ENCODE results near the gene SOBP. TPM values are rescaled to one million over a fixed set of nuclear protein-coding genes. Genes with fewer than 3 reads are reported as not detected.

The SOBP gene
- total RNA-seq, 2 experiments from 2014 or later = 0.05 to 0.17 TPM

DNA sequence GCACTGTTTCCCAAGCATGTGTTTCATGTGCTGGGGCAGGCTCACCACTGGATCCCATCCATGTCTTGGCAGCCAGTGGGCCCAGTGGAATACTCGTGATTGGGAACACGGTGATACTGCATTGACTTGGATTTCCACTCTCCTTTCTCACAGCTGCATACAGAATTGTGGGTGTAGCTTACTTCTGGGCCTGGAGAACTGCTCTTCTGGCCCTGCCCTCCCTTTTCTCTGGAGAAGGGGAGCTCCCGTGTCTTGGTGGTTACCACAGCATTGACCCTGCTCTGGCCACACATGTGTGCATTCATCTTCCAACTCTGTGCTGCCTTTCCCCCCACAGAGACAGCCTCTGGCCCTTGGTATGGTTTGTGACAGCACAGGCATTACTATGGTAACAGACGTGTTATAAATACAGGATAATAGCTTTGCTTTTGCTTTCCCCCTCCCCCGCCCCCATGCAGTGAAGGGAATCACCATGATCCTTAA lies 21.6 kb downstream of the SOBP start:
- Mint-ChIP-seq H3K4me1 (ENCODE audit: low read depth) (no peaks in the 10 kb centered on the region), H3K27me3 (peaks cover 15% of the 10 kb centered on the region), H3K36me3 (ENCODE audit: low read depth) (no peaks in the 10 kb centered on the region), H3K4me3 (no peak overlapping the region), H3K27ac (no peak overlapping the region), H3K9me3 (peaks cover 9% of the 10 kb centered on the region)
- Histone ChIP-seq H3K4me1 (ENCODE audit: insufficient read depth, low read length) (no peaks in the 10 kb centered on the region), H3K27me3 (ENCODE audit: control insufficient read depth in 1 of 2, insufficient read depth in 2 of 2, low read length in 2 of 2) (no peaks in the 10 kb centered on the region), H3K4me3 (ENCODE audit: low read length) (no peak overlapping the region), H3K36me3 (ENCODE audit: insufficient read depth, low read length) (no peaks in the 10 kb centered on the region), H3K27ac (ENCODE audit: low read depth in 1 of 2, low read length in 2 of 2) (no peak overlapping the region), H3K9me3 (ENCODE audit: control insufficient read depth in 1 of 2, insufficient read depth in 1 of 2, low read length in 2 of 2) (peaks cover 0 to 4% of the 10 kb centered on the region in 2 experiments)
- TF ChIP-seq, protein P1, sequence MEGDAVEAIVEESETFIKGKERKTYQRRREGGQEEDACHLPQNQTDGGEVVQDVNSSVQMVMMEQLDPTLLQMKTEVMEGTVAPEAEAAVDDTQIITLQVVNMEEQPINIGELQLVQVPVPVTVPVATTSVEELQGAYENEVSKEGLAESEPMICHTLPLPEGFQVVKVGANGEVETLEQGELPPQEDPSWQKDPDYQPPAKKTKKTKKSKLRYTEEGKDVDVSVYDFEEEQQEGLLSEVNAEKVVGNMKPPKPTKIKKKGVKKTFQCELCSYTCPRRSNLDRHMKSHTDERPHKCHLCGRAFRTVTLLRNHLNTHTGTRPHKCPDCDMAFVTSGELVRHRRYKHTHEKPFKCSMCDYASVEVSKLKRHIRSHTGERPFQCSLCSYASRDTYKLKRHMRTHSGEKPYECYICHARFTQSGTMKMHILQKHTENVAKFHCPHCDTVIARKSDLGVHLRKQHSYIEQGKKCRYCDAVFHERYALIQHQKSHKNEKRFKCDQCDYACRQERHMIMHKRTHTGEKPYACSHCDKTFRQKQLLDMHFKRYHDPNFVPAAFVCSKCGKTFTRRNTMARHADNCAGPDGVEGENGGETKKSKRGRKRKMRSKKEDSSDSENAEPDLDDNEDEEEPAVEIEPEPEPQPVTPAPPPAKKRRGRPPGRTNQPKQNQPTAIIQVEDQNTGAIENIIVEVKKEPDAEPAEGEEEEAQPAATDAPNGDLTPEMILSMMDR (IDR thresholded peaks at IDR 0.05) = no peak
- ChIA-PET CTCF (no interaction called here), POLR2A (no interaction called here)
- intact Hi-C loops (cut with DNase I, micrococcal nuclease) = no loop called here
- DNase-seq (no peak), ATAC-seq (ENCODE audit: poor library complexity) (no peak)

DNA sequence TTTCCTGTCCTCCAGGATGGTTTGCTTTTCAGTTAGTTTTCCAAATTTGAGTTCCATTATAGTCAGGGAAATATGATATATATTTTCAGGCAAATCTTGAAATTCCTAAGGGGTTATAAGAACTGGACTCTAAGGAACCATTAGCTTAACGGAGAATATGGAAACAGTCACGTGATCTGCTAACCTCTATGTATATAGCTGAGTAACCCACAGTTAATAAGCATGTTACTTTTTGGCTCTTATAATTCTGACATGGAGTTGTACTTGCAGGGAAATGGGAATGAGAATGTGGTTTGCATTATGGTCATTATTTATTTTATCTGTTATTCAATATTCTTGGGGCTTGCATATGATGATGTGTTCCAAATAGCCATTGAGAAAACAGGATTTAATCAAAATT lies 23.3 kb downstream of the SOBP start:
- Mint-ChIP-seq H3K27ac (no peak overlapping the region), H3K4me1 (ENCODE audit: low read depth) (no peaks in the 10 kb centered on the region), H3K27me3 (peaks cover 11% of the 10 kb centered on the region), H3K9me3 (peaks cover 12% of the 10 kb centered on the region), H3K36me3 (ENCODE audit: low read depth) (no peaks in the 10 kb centered on the region), H3K4me3 (no peak overlapping the region)
- peaks cover 4 to 5% of the 10 kb centered on the region in 2 experiments for H3K9me3 ChIP-seq (ENCODE audit: control insufficient read depth in 1 of 2, insufficient read depth in 1 of 2, low read length in 2 of 2)
- H3K4me3 ChIP-seq (ENCODE audit: low read length) = no peak overlapping the region
- CTCF ChIA-PET = no interaction called here
- H3K27ac ChIP-seq (ENCODE audit: low read depth in 1 of 2, low read length in 2 of 2) = no peak overlapping the region
- H3K27me3 ChIP-seq (ENCODE audit: control insufficient read depth in 1 of 2, insufficient read depth in 2 of 2, low read length in 2 of 2) = no peaks in the 10 kb centered on the region
- intact Hi-C loops (cut with DNase I, micrococcal nuclease) = no loop called here
- TF ChIP-seq, protein P1 (IDR thresholded peaks at IDR 0.05) = no peak
- no peak for DNase-seq
- POLR2A ChIA-PET = no interaction called here
- H3K36me3 ChIP-seq (ENCODE audit: insufficient read depth, low read length) = no peaks in the 10 kb centered on the region
- H3K4me1 ChIP-seq (ENCODE audit: insufficient read depth, low read length) = no peaks in the 10 kb centered on the region
- no peak for ATAC-seq (ENCODE audit: poor library complexity)

DNA sequence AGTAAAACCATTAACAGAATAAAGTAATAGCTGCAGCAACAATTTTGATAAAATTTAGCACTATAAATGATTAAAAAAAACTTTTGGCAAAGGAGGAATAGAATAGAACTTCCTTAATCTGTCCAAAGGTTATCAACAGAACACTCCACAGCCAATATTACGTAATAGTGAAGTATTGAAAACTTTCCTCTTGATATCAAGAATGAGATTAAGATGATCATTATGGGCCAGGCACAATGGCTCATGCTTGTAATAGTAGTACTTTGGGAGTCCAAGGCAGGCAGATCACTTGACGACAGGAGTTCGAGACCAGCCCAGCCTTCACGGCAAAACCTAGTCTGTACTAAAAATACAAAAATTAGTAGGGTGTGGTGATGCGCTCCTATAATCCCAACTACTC lies 26.0 kb downstream of the SOBP start:
- Histone ChIP-seq H3K4me1 (ENCODE audit: insufficient read depth, low read length) (no peaks in the 10 kb centered on the region), H3K27me3 (ENCODE audit: control insufficient read depth in 1 of 2, insufficient read depth in 2 of 2, low read length in 2 of 2) (no peaks in the 10 kb centered on the region), H3K4me3 (ENCODE audit: low read length) (no peak overlapping the region), H3K36me3 (ENCODE audit: insufficient read depth, low read length) (no peaks in the 10 kb centered on the region), H3K27ac (ENCODE audit: low read depth in 1 of 2, low read length in 2 of 2) (no peak overlapping the region), H3K9me3 (ENCODE audit: control insufficient read depth in 1 of 2, insufficient read depth in 1 of 2, low read length in 2 of 2) (peaks cover 4 to 5% of the 10 kb centered on the region in 2 experiments)
- TF ChIP-seq, protein P1 (IDR thresholded peaks at IDR 0.05) = no peak
- H3K27me3 Mint-ChIP-seq = peaks cover 9% of the 10 kb centered on the region
- H3K4me3 Mint-ChIP-seq = no peak overlapping the region
- H3K27ac Mint-ChIP-seq = no peak overlapping the region
- H3K36me3 Mint-ChIP-seq (ENCODE audit: low read depth) = no peaks in the 10 kb centered on the region
- ChIA-PET POLR2A (no interaction called here), CTCF (no interaction called here)
- intact Hi-C loops (cut with DNase I, micrococcal nuclease) = no loop called here
- H3K9me3 Mint-ChIP-seq = peaks cover 12% of the 10 kb centered on the region
- no peak for ATAC-seq (ENCODE audit: poor library complexity)
- no peaks in the 10 kb centered on the region for H3K4me1 Mint-ChIP-seq (ENCODE audit: low read depth)
- no peak for DNase-seq
